Stomach (tissue), 9 donors: ENCODE data around the gene PRKCB. TPM values are rescaled to one million over a fixed set of nuclear protein-coding genes. Genes with fewer than 3 reads are reported as not detected.

Experiments used
- DNase-seq, 2 donors: peaks; one replicate each; pipeline versions ENCODE4 v3.0.0 to v3.0.0-alpha.2; 2013 to 2019
- H3K27ac ChIP-seq, 5 donors: fragments of 200-600 bp in 4 of 5; sonication (generic) in 4 of 5; one replicate each; pipeline ENCODE4 v1.5.1; 2013 to 2019; ENCODE audit warnings: mild to moderate bottlenecking in 1 of 5, moderate library complexity in 1 of 5
- H3K27me3 ChIP-seq, 3 donors: fragments of 200-600 bp; sonication (generic); one replicate each; pipeline ENCODE4 v1.5.1; 2017 to 2019; ENCODE audit warnings: mixed run types in 1 of 3
- H3K36me3 ChIP-seq, 4 donors: fragments of 200-600 bp; sonication (generic); 1 replicate in 3 of 4; 2 replicates in 1 of 4; pipeline ENCODE4 v1.5.1; 2016 to 2019
- H3K4me1 ChIP-seq, 4 donors: fragments of 200-600 bp; sonication (generic); one replicate each; pipeline ENCODE4 v1.5.1; 2016 to 2019
- H3K4me3 ChIP-seq, 4 donors: fragments of 200-600 bp; sonication (generic) in 3 of 4; one replicate each; pipeline ENCODE4 v1.5.1; 2016 to 2019; ENCODE audit warnings: mild to moderate bottlenecking in 1 of 4
- H3K9me3 ChIP-seq, 4 donors: fragments of 200-600 bp; sonication (generic); one replicate each; pipeline ENCODE4 v1.5.1; 2016 to 2019
- EP300 ChIP-seq: sonication (generic); formaldehyde crosslinking; IDR thresholded peaks from one replicate; pipeline ENCODE4 v1.6.1; 2017; ENCODE audit warnings: antibody characterized with exemption
- POLR2A ChIP-seq, 4 donors: fragments of 450-650 bp; IDR thresholded peaks; one replicate each; pipeline ENCODE4 v1.6.1; 2016; ENCODE audit warnings: antibody characterized with exemption in 4 of 4, control low read depth in 2 of 4, mild to moderate bottlenecking in 1 of 4, moderate library complexity in 1 of 4
- POLR2AphosphoS5 ChIP-seq, 3 donors: sonication (generic); formaldehyde crosslinking; IDR thresholded peaks; one replicate each; pipeline ENCODE4 v1.6.1; 2016; ENCODE audit warnings: antibody characterized with exemption in 3 of 3
- WGBS, 5 donors: extraction: QIAGEN DNeasy Blood & Tissue Kit in 3 of 5; methylation state at CpG; one replicate each; pipeline versions ENCODE4 v1.1.5 to v1.1.7; 2013 to 2018; 5-methylcytosine and 5-hydroxymethylcytosine counted together
- intact Hi-C: fragments of 100-400 bp; cut with DNase I; formaldehyde crosslinking; loops from one replicate; pipeline ENCODE4 v1.15.1; 2023; ENCODE audit warnings: low total_unique reads
- polyA plus RNA-seq, 3 donors: library from polyadenylated mRNA; stranded (reverse); fragments of 200-250 nt; gene quantifications; one replicate each; pipeline ENCODE4 v1.2.3, GENCODE V29; 2013
- total RNA-seq, 5 donors: library from RNA; depleted of rRNA; stranded (reverse); fragments of >200 nt; gene quantifications; one replicate each; pipeline versions ENCODE4 v1.1.0 to v1.2.3, GENCODE V29; 2014 to 2016
- TF ChIP-seq, protein P1 (sequence below), 7 experiments: fragments of 450-650 bp in 4 of 7; fragments of 200-600 bp in 3 of 7; sonication (generic) in 3 of 7; IDR thresholded peaks; one replicate each; pipeline ENCODE4 v1.5.1; 2016 to 2019; ENCODE audit warnings: antibody characterized with exemption in 7 of 7, control low read depth in 2 of 7, mild to moderate bottlenecking in 1 of 7
- donor health status: healthy with polysubstance abuse.
- donor health status: Bipolar disorder and iron deficiency.
- donor health status: healthy.

Gene PRKCB
- total and polyA plus RNA-seq, 8 donors = 1.1 to 49.6 (median 14.7) TPM

DNA sequence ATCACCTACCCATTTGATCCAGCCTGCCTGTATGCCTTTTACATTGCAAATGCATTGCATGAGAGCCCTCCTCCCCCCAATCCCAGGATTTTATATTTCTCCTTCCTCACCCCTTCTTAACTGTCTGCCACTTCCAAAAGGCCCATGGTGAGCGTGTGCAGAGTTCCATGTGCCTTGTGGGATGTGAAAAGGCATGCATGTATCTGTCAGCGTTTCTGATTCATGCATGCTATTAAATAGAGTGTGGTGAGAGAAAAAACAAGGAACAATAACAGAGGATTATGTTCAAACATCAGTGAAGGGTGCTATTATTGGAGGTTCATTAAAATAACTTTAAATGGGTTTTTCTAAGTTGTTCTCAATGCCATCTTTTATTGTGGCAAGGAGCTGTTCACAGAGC, 359.4 kb downstream of the PRKCB start:
- no peaks in the 10 kb centered on the region for H3K9me3 ChIP-seq
- intact Hi-C loops = no loop called here
- H3K27ac ChIP-seq = no peak overlapping the region
- WGBS, 5 donors = 62 to 72% (median 64%) methylated on average over 2 of the region's 2 CpGs
- DNase-seq = no peak
- H3K4me3 ChIP-seq = no peak overlapping the region
- H3K27me3 ChIP-seq = no peaks in the 10 kb centered on the region
- no peaks in the 10 kb centered on the region for H3K4me1 ChIP-seq
- H3K36me3 ChIP-seq = peaks cover 0 to 19% (median 9%) of the 10 kb centered on the region in 4 donors
- TF ChIP-seq POLR2A (IDR thresholded peaks at IDR 0.05) (no peak), EP300 (no peak), POLR2AphosphoS5 (IDR thresholded peaks at IDR 0.05) (no peak)
- TF ChIP-seq, protein P1, sequence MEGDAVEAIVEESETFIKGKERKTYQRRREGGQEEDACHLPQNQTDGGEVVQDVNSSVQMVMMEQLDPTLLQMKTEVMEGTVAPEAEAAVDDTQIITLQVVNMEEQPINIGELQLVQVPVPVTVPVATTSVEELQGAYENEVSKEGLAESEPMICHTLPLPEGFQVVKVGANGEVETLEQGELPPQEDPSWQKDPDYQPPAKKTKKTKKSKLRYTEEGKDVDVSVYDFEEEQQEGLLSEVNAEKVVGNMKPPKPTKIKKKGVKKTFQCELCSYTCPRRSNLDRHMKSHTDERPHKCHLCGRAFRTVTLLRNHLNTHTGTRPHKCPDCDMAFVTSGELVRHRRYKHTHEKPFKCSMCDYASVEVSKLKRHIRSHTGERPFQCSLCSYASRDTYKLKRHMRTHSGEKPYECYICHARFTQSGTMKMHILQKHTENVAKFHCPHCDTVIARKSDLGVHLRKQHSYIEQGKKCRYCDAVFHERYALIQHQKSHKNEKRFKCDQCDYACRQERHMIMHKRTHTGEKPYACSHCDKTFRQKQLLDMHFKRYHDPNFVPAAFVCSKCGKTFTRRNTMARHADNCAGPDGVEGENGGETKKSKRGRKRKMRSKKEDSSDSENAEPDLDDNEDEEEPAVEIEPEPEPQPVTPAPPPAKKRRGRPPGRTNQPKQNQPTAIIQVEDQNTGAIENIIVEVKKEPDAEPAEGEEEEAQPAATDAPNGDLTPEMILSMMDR (IDR thresholded peaks at IDR 0.05) = no peak

DNA sequence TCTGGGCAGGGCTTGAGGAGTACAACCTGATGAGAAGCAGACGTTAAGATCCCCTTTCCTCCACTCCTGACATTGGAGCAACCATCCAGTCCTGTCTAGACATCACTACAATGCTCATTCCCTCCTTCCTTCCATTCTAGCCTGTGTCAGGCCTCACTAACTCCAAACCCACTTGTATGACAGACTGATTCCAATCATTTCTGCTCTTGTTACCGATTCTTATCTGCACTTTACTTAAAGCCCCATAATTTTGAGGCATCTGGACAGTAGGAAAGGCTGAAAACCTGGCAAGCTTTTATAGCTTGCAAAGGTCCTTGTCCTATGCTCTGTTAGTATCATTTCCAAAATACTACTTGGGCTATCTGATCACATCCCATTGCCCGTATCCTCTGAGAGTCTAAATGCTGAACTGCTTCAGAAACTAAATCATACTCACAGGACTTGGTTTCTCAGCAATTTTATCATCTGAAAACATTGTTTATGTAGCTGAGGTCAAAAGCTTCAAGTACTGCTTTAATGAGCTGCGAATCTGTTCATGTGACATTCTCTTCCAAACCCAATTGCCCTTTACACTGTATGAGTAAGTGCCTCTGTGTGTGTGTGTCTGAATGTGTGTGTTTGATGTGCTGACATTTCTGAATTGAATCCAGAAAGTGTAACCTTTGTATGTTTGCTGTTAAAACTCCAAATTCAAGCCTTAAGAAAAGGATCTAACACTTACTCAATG, 363.2 kb downstream of the PRKCB start:
- Histone ChIP-seq H3K4me3 (no peak overlapping the region), H3K27me3 (no peaks in the 10 kb centered on the region), H3K4me1 (no peaks in the 10 kb centered on the region), H3K9me3 (no peaks in the 10 kb centered on the region), H3K27ac (no peak overlapping the region), H3K36me3 (peaks cover 0 to 4% (median 0%) of the 10 kb centered on the region in 4 donors)
- no peak for TF ChIP-seq EP300
- TF ChIP-seq, protein P1 (IDR thresholded peaks at IDR 0.05) = no peak
- TF ChIP-seq POLR2AphosphoS5 (IDR thresholded peaks at IDR 0.05) = no peak
- WGBS, 5 donors = 52 to 60% (median 56%) methylated on average over 4 of the region's 4 CpGs
- intact Hi-C loops = no loop called here
- DNase-seq = no peak

DNA sequence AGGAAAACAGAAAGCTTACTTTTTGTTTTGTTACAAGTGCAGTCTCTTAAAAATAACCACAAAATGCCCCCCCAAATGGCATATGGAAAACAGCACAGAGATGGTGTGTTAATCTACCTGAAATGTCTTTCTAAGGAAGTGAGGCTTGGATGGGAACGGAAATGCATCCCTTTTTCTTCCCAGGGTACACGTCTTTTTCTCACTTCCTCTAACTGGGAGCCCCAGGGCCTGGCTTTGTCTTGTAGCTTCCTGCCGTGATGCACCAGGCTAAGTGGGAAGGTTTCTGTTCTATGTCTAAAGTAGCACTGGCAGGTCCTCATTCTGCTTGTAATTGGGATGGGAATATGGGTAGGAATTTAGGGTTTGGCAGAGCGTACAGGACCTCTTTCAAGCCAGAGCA, 367.9 kb downstream of the PRKCB start:
- WGBS, 5 donors = 57 to 72% (median 60%) methylated on average over 4 of the region's 4 CpGs
- Histone ChIP-seq H3K36me3 (peaks cover 0 to 6% (median 2%) of the 10 kb centered on the region in 4 donors), H3K9me3 (no peaks in the 10 kb centered on the region), H3K27me3 (no peaks in the 10 kb centered on the region), H3K4me3 (no peak overlapping the region), H3K27ac (no peak overlapping the region), H3K4me1 (no peaks in the 10 kb centered on the region)
- no peak for DNase-seq
- intact Hi-C loops = no loop called here
- no peak for TF ChIP-seq POLR2AphosphoS5 (IDR thresholded peaks at IDR 0.05)
- TF ChIP-seq, protein P1 (IDR thresholded peaks at IDR 0.05) = no peak

DNA sequence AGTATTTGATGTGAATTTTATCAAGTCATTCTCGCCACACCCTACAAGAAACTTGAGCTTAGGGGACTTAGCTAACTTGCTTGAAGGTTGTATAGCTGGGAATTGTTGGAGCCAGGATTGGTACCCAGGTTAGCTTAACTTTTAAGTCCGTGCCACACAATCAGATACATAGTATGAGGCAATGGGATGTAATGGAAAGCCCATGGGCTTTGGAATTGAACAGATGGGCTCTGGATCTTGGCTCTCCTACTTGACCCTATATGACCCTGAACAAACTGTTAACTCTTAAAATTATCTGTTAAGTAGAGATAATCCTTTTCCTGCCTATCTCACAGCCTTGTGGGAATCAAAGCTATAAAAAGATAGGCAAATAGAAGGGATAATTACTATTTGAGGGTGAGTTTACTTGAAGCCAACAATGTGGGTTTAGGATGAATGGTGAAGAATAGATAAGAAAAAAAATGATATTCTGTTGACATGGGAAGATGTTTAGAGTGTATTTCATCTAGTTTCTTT, 368.4 kb downstream of the PRKCB start:
- 74 to 98% (median 85%) methylated on average over 2 of the region's 2 CpGs for WGBS, 5 donors
- H3K4me3 ChIP-seq = no peak overlapping the region
- H3K9me3 ChIP-seq = no peaks in the 10 kb centered on the region
- intact Hi-C loops = no loop called here
- H3K27ac ChIP-seq = no peak overlapping the region
- no peak for DNase-seq
- H3K36me3 ChIP-seq = peaks cover 0 to 6% (median 2%) of the 10 kb centered on the region in 4 donors
- no peaks in the 10 kb centered on the region for H3K27me3 ChIP-seq
- TF ChIP-seq EP300 (no peak), POLR2A (IDR thresholded peaks at IDR 0.05) (no peak), POLR2AphosphoS5 (IDR thresholded peaks at IDR 0.05) (no peak)
- TF ChIP-seq, protein P1 (IDR thresholded peaks at IDR 0.05) = no peak
- H3K4me1 ChIP-seq = no peaks in the 10 kb centered on the region
